HepG2 (cell line): ENCODE results near the gene MGMT. TPM values are rescaled to one million over a fixed set of nuclear protein-coding genes. Genes with fewer than 3 reads are reported as not detected.
A peak's percentile ranks its signal among the peaks of the same experiment; 100 is the strongest.

Experiments used
- AGO1 ChIP-seq: fragments of 200-400 bp; formaldehyde crosslinking; IDR thresholded peaks from 2 replicates; pipeline ENCODE4 v1.6.1; 2017; ENCODE audit warnings: mild to moderate bottlenecking, low read depth, low read length, moderate library complexity; ENCODE audit not compliant: poor library complexity, severe bottlenecking
- ARID4A ChIP-seq: sonication (generic); formaldehyde crosslinking; IDR thresholded peaks from 2 replicates; pipeline ENCODE4 v1.5.0; 2020; ENCODE audit warnings: mild to moderate bottlenecking, missing genetic modification reagents, borderline replicate concordance
- CREB1 ChIP-seq, 2 experiments: fragments of 450-650 bp in 1 of 2; IDR thresholded peaks; 2 replicates each; pipeline ENCODE4 v1.6.1; 2016 to 2017; ENCODE audit warnings: control low read depth in 1 of 2, mild to moderate bottlenecking in 1 of 2, missing compliant biosample characterization in 1 of 2, missing genetic modification characterization in 1 of 2
- GMEB2 ChIP-seq: IDR thresholded peaks from 2 replicates; pipeline ENCODE4 v1.6.1; 2016; ENCODE audit warnings: missing biosample characterization, missing genetic modification reagents, low read depth
- JUN ChIP-seq: sonication (generic); formaldehyde crosslinking; IDR thresholded peaks from 2 replicates; pipeline ENCODE4 v1.4.0; 2020; ENCODE audit warnings: mild to moderate bottlenecking, missing genetic modification reagents
- MAF1 ChIP-seq: sonication (generic); formaldehyde crosslinking; IDR thresholded peaks from 2 replicates; pipeline ENCODE4 v1.5.0; 2020; ENCODE audit warnings: missing genetic modification reagents, borderline replicate concordance
- MAFF ChIP-seq: IDR thresholded peaks from 2 replicates; pipeline ENCODE4 v1.6.1; 2011; ENCODE audit warnings: low read depth, low read length, improper control_type of control experiment
- MIER3 ChIP-seq: IDR thresholded peaks from 2 replicates; pipeline ENCODE4 v1.6.1; 2016; ENCODE audit warnings: missing compliant biosample characterization, borderline replicate concordance
- MXI1 ChIP-seq: IDR thresholded peaks from 3 replicates; pipeline ENCODE4 v1.6.1; 2012; ENCODE audit warnings: low read depth, low read length, inconsistent platforms, borderline replicate concordance
- NCOA1 ChIP-seq: sonication (generic); formaldehyde crosslinking; IDR thresholded peaks from 2 replicates; pipeline ENCODE4 v1.9.0; 2021; ENCODE audit warnings: missing genetic modification reagents
- NCOR1 ChIP-seq: fragments of 200-600 bp; sonication (generic); IDR thresholded peaks from 2 replicates; pipeline ENCODE4 v1.7.0; 2017; ENCODE audit warnings: antibody characterized with exemption, low read length, borderline replicate concordance
- SIN3B ChIP-seq: fragments of 150-350 bp; IDR thresholded peaks from 2 replicates; pipeline ENCODE4 v1.6.1; 2014; ENCODE audit warnings: low read length
- TCF12 ChIP-seq, 2 experiments: fragments of 450-650 bp in 1 of 2; sonication (generic) in 1 of 2; formaldehyde crosslinking in 1 of 2; IDR thresholded peaks; 2 replicates each; pipeline versions ENCODE4 v1.6.1 to v1.8.0; 2017 to 2022; ENCODE audit warnings: antibody characterized with exemption in 1 of 2, mild to moderate bottlenecking in 1 of 2, missing genetic modification reagents in 1 of 2, moderate library complexity in 1 of 2
- U2AF1 ChIP-seq: fragments of 200-400 bp; formaldehyde crosslinking; optimal IDR thresholded peaks from 2 replicates; pipeline ENCODE3; 2017; ENCODE audit warnings: mild to moderate bottlenecking, low read depth, low read length
- ZNF225 ChIP-seq: sonication (generic); formaldehyde crosslinking; IDR thresholded peaks from 2 replicates; pipeline ENCODE4 v1.4.0; 2020; ENCODE audit warnings: mild to moderate bottlenecking, missing genetic modification reagents
- polyA plus RNA-seq, 8 experiments: library from polyadenylated mRNA; depleted of rRNA in 3 of 8; stranded (reverse) in 7 of 8; unstranded in 1 of 8; fragments of >200 nt; fragmentation: Illumina TruSeq in 4 of 8; extraction: Trizol in 4 of 8; gene quantifications; 2 replicates each; pipeline versions ENCODE4 v1.2.1 to v1.2.3, GENCODE V29; 2011 to 2016; ENCODE audit warnings: low read depth in 4 of 8, missing spikeins in 1 of 8, mixed read lengths in 1 of 8; ENCODE audit not compliant: insufficient read depth in 1 of 8
- total RNA-seq, 5 experiments: library from RNA; depleted of rRNA; stranded (reverse); fragments of >200 nt; fragmentation: Illumina TruSeq; extraction: Trizol; gene quantifications; 2 replicates each; pipeline ENCODE4 v1.2.3, GENCODE V29; 2016; ENCODE audit warnings: low read depth in 1 of 5

The MGMT gene
- total and polyA plus RNA-seq, 2 of the 13 experiments (the other 11 are each of a cell fraction or from before 2014, with no cell fraction given): 12.0 to 19.5 TPM

GRCh38 chr10:129462257-129462795, 4.7 kb upstream of the MGMT start (continued):
- no peak for TF ChIP-seq U2AF1
- TF ChIP-seq MXI1: no peak
- no peak for TF ChIP-seq GMEB2 (CRISPR knock-in tag)
- TF ChIP-seq MAF1 (CRISPR knock-in tag): no peak
- TF ChIP-seq MIER3 (CRISPR knock-in tag): no peak; the same call in 1 of the 2 replicates
- peak; percentile 91 for TF ChIP-seq NCOR1
- no peak for TF ChIP-seq SIN3B
- TF ChIP-seq ZNF225 (CRISPR knock-in tag): no peak
- no peak for TF ChIP-seq MAFF
- TF ChIP-seq TCF12 (IDR thresholded peaks at IDR 0.05): no peak
- TF ChIP-seq TCF12 (CRISPR knock-in tag; IDR thresholded peaks at IDR 0.05): no peak
- TF ChIP-seq CREB1 (IDR thresholded peaks at IDR 0.05): no peak; the same call in 1 of the 2 replicates
- peak; percentile 33; the same call in 1 of the 2 replicates for TF ChIP-seq CREB1 (CRISPR knock-in tag; IDR thresholded peaks at IDR 0.05)
- TF ChIP-seq JUN (CRISPR knock-in tag): no peak
- TF ChIP-seq NCOA1 (CRISPR knock-in tag): no peak
- TF ChIP-seq ARID4A (CRISPR knock-in tag): no peak; the same call in 1 of the 2 replicates
- no peak for TF ChIP-seq AGO1
- TF ChIP-seq, all 625 proteins: peak for 123
